BE2C (cell line): ENCODE results near the gene DCLK1.

Experiments used
- DNase-seq: peaks from one replicate; pipeline ENCODE4 v3.0.0-alpha.2; 2020
- H3K27me3 ChIP-seq: fragments of 250-450 bp; sonication (Bioruptor Pico); 2 replicates; pipeline ENCODE4 v1.5.1; 2020; ENCODE audit warnings: mild to moderate bottlenecking
- H3K36me3 ChIP-seq: fragments of 250-450 bp; sonication (Bioruptor Pico); 2 replicates; pipeline ENCODE4 v1.5.1; 2020; ENCODE audit warnings: mild to moderate bottlenecking
- H3K4me1 ChIP-seq: fragments of 250-450 bp; sonication (Bioruptor Pico); 2 replicates; pipeline ENCODE4 v1.5.1; 2020
- H3K4me3 ChIP-seq: 2 replicates; pipeline ENCODE4 v1.5.1; 2011; ENCODE audit warnings: low read depth, low read length
- H3K9me3 ChIP-seq: fragments of 250-450 bp; sonication (Bioruptor Pico); 2 replicates; pipeline ENCODE4 v1.5.1; 2020
- TF ChIP-seq, protein P1 (sequence below): IDR thresholded peaks from 2 replicates; pipeline ENCODE4 v1.5.1; 2012; ENCODE audit warnings: mild to moderate bottlenecking, low read depth, low read length

DCLK1 gene

DNA sequence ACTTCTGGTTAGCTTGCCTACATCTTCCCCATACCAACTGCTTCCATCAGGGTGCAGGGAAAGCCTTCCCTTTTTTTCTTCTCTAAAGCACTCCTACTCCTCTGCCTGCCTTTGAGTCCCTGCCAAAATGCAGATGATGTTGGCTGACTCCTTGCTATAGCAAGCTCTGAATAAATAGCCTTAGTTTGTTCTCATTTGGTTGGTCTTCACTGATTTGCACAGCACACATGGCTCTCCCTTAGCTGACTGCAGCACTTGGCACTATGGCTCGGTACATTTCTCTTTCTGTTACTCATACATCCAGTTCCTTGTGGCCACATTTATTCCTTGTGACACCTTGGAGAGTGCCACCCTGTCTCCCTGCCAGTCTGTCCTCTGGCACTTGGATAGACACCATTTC is 249.8 kb downstream of the DCLK1 start:
- Histone ChIP-seq H3K9me3 (no peaks in the 10 kb centered on the region), H3K4me3 (no peak overlapping the region), H3K27me3 (no peaks in the 10 kb centered on the region), H3K4me1 (peaks cover 17% of the 10 kb centered on the region), H3K36me3 (no peaks in the 10 kb centered on the region)
- TF ChIP-seq, protein P1, sequence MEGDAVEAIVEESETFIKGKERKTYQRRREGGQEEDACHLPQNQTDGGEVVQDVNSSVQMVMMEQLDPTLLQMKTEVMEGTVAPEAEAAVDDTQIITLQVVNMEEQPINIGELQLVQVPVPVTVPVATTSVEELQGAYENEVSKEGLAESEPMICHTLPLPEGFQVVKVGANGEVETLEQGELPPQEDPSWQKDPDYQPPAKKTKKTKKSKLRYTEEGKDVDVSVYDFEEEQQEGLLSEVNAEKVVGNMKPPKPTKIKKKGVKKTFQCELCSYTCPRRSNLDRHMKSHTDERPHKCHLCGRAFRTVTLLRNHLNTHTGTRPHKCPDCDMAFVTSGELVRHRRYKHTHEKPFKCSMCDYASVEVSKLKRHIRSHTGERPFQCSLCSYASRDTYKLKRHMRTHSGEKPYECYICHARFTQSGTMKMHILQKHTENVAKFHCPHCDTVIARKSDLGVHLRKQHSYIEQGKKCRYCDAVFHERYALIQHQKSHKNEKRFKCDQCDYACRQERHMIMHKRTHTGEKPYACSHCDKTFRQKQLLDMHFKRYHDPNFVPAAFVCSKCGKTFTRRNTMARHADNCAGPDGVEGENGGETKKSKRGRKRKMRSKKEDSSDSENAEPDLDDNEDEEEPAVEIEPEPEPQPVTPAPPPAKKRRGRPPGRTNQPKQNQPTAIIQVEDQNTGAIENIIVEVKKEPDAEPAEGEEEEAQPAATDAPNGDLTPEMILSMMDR: no peak
- no peak for DNase-seq

DNA sequence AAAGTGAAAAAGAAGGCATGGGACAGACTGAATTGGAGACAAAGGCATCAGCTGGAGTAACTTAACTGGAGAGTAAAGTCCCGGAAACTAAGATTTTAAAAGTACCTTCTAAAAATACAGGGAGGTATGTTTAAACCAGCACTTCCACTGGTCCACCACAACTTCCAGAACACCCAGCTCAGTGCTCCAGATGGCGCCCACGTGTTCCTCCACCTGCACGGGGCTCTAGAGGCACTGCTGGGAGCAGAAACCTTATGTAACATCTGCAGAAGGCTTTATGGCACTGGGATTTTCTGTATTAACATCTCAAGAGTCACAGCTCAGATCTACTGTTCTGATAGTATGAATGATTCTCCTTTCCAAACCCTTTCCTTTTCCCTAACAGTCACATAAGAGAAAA is 252.1 kb downstream of the DCLK1 start:
- peaks cover 5% of the 10 kb centered on the region; the same call in 1 of the 2 replicates for H3K4me1 ChIP-seq
- H3K4me3 ChIP-seq: no peak overlapping the region
- TF ChIP-seq, protein P1: no peak
- H3K36me3 ChIP-seq: no peaks in the 10 kb centered on the region
- no peak for DNase-seq
- no peaks in the 10 kb centered on the region for H3K9me3 ChIP-seq
- H3K27me3 ChIP-seq: no peaks in the 10 kb centered on the region

GRCh38 chr13:35876601-35877000 is 254.6 kb downstream of the DCLK1 start:
- no peaks in the 10 kb centered on the region for H3K36me3 ChIP-seq
- no peak overlapping the region for H3K4me3 ChIP-seq
- no peak for DNase-seq
- TF ChIP-seq, protein P1: no peak
- H3K4me1 ChIP-seq: no peaks in the 10 kb centered on the region
- no peaks in the 10 kb centered on the region for H3K27me3 ChIP-seq
- no peaks in the 10 kb centered on the region for H3K9me3 ChIP-seq

DNA sequence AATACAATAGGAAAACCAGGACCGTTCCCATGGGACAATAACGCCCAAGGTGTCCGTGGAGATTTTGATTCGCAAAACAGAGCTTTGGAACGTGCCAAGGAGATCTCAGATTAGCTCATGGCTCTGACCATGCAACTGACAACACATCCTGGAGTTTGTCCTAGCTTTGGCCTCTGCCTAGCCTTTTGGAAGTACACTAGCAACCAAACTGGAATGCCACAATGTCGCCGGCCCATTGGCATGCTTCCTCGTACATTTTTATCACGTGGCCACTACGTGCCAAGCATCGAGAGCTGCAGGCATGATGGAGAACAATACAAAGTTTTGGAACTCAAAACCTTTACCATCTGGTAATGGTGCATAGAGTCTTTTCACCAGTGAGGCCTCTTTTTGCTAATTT is 256.5 kb downstream of the DCLK1 start:
- Histone ChIP-seq H3K9me3 (no peaks in the 10 kb centered on the region), H3K4me3 (no peak overlapping the region), H3K27me3 (no peaks in the 10 kb centered on the region), H3K36me3 (no peaks in the 10 kb centered on the region), H3K4me1 (no peaks in the 10 kb centered on the region)
- DNase-seq: no peak
- TF ChIP-seq, protein P1: no peak

- Histone ChIP-seq H3K4me1 (no peaks in the 10 kb centered on the region), H3K27me3 (no peaks in the 10 kb centered on the region), H3K36me3 (no peaks in the 10 kb centered on the region), H3K9me3 (no peaks in the 10 kb centered on the region), H3K4me3 (no peak overlapping the region)
- TF ChIP-seq, protein P1: no peak
- no peak for DNase-seq
Measured at GRCh38 chr13:35872369-35872768, 258.8 kb downstream of the DCLK1 start.

GRCh38 chr13:35871561-35871960 is 259.6 kb downstream of the DCLK1 start:
- Histone ChIP-seq H3K9me3 (no peaks in the 10 kb centered on the region), H3K36me3 (no peaks in the 10 kb centered on the region), H3K4me3 (no peak overlapping the region), H3K4me1 (no peaks in the 10 kb centered on the region), H3K27me3 (no peaks in the 10 kb centered on the region)
- TF ChIP-seq, protein P1: no peak
- DNase-seq: no peak
